GM12872 (cell line): ENCODE results near the gene ANKRD17.

ENCODE experiments used
- CTCF ChIP-seq: IDR thresholded peaks from 3 replicates; pipeline ENCODE4 v1.5.1; 2011; ENCODE audit warnings: low read depth, mild to moderate bottlenecking, low read length, moderate library complexity; ENCODE audit not compliant: insufficient read depth

Gene ANKRD17

GRCh38 chr4:73275318-73275654 lies 16.7 kb upstream of the ANKRD17 start:
- no peak for TF ChIP-seq CTCF

GRCh38 chr4:73272816-73273215 lies 14.2 kb upstream of the ANKRD17 start:
- TF ChIP-seq CTCF, result no peak

DNA sequence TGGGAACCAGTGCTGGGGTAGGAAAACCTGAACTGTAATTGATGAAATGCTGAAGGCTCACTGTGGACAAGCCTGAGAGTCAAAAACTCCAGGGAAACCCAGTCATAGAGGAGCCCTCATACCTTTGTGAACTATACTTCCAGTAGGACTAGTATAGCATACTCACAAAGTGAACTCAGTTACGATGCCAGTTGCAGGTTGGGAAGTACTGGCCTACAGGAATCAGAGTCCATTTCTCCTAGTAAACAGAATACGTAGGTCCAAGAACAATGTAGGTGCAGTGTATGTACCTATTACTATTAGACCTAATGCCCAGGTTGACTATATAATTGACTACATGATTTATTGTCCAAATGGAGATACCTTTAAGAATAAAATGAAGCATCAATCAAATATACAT lies 8.5 kb upstream of the ANKRD17 start:
- no peak for TF ChIP-seq CTCF

DNA sequence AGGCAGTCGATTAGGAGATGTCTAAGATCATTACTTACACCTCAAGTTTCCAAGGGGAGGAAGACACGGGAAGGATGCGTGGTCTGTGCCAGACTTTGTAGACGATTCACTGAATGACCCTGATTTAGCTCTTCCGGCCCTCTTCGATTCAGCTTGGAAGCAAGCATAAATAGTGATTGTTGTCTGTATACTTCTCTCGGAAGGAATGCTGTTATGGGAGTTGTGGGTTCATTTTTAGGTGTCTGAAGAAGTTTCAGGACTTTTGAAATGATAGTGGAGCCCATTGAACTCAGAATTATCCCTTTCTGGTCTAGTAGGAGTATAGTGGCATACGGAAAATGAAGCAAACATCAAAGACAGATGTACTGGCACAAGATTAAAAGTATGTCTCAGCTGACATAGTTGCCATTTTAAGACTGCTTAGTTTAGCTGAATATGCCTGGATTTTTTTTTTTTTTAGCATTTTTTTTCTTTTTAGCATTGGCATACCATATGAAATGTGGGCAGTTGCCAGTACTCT lies 1.0 kb upstream of the ANKRD17 start:
- no peak for TF ChIP-seq CTCF

GRCh38 chr4:73258436-73258685 lies 237 bp downstream of the ANKRD17 start:
- peak; percentile 16; the same call in 1 of the 3 replicates for TF ChIP-seq CTCF

- TF ChIP-seq CTCF, result 0 out of 3 replicates have a peak, but pooled peaks have one; percentile 6
Measured at GRCh38 chr4:73257651-73258435, 755 bp downstream of the ANKRD17 start.

- TF ChIP-seq CTCF, result peak; percentile 74
Measured at GRCh38 chr4:73257234-73257633, 1.4 kb downstream of the ANKRD17 start.
